Limb (tissue), 2 donors: ENCODE measurements around the gene CARHSP1.
A peak's percentile ranks its signal among the peaks of the same experiment; 100 is the strongest.
"Not testable (repeated sequence)": the region's sequence is repeated elsewhere in the genome, so short reads cannot be mapped to it uniquely, and the experiment has no call there.

ENCODE experiments used
- DNase-seq, 2 donors: peaks; one replicate each; pipeline ENCODE4 v3.0.0-alpha.2; 2016; ENCODE audit errors: extremely low spot score in 2 of 2

CARHSP1 gene

GRCh38 chr16:8872967-8873865 lies 4.4 kb upstream of the CARHSP1 start:
- DNase-seq, result no peak

GRCh38 chr16:8872071-8872470 lies 3.3 kb upstream of the CARHSP1 start:
- no peak for DNase-seq

- DNase-seq, result not testable (repeated sequence)
These were observed 1.1 kb upstream of the CARHSP1 start for GRCh38 chr16:8869988-8870241.

- DNase-seq, result no peak
These were observed 594 bp upstream of the CARHSP1 start for GRCh38 chr16:8869212-8869987.

- no peak for DNase-seq
These were observed 832 bp downstream of the CARHSP1 start for GRCh38 chr16:8867932-8868415.

- peak in 1 of 2 donors; percentile 75 for DNase-seq
These were observed 1.4 kb downstream of the CARHSP1 start for GRCh38 chr16:8867216-8867931.

- peak in 1 of 2 donors; percentile 58 for DNase-seq
These were observed 2.0 kb downstream of the CARHSP1 start for GRCh38 chr16:8866884-8867215.

GRCh38 chr16:8866118-8866883 lies 2.5 kb downstream of the CARHSP1 start:
- peak; percentile 50 to 71 for DNase-seq

- DNase-seq, result no peak
These were observed 3.5 kb downstream of the CARHSP1 start for GRCh38 chr16:8865145-8865882.

GRCh38 chr16:8864480-8865110 lies 4.2 kb downstream of the CARHSP1 start:
- DNase-seq, result no peak

GRCh38 chr16:8863594-8864424 lies 5.0 kb downstream of the CARHSP1 start:
- no peak for DNase-seq

- DNase-seq, result no peak
These were observed 6.3 kb downstream of the CARHSP1 start for GRCh38 chr16:8862309-8863130.

GRCh38 chr16:8861563-8862308 lies 7.1 kb downstream of the CARHSP1 start:
- DNase-seq, result no peak

GRCh38 chr16:8859913-8860881 lies 8.6 kb downstream of the CARHSP1 start:
- DNase-seq, result no peak

- no peak for DNase-seq
These were observed 9.6 kb downstream of the CARHSP1 start for GRCh38 chr16:8858994-8859912.
